Activated CD4-positive, alpha-beta T cell treated with anti-CD3 and anti-CD28 coated beads for 36 hours (primary cell): ENCODE data around the gene TANGO2. TPM values are rescaled to one million over a fixed set of nuclear protein-coding genes. Genes with fewer than 3 reads are reported as not detected.

Source experiments
- ATAC-seq: fragments of 200-7000 bp; cut with Tn5 transposase; one replicate; pipeline ENCODE4 v1.10.0; 2021; ENCODE audit warnings: mild to moderate bottlenecking, moderate library complexity
- CTCF ChIA-PET: fragments of 350-600 bp; sonication (Branson Sonifier 250); formaldehyde crosslinking; loops from one replicate; lab custom pipeline; 2021; ENCODE audit warnings: antibody characterized with exemption; lab: Charles Lee
- POLR2A ChIA-PET: fragments of 350-600 bp; sonication (Branson Sonifier 250); formaldehyde crosslinking; loops from one replicate; lab custom pipeline; 2021; ENCODE audit warnings: antibody characterized with exemption, inconsistent platforms; lab: Charles Lee
- DNase-seq: peaks from one replicate; pipeline ENCODE4 v3.0.0-alpha.2; 2020
- H3K27ac Mint-ChIP-seq: one replicate; pipeline ENCODE4 v1.8.0; 2021; ENCODE audit warnings: mixed read lengths
- H3K27me3 Mint-ChIP-seq: one replicate; pipeline ENCODE4 v1.8.0; 2021; ENCODE audit warnings: mixed read lengths
- H3K36me3 Mint-ChIP-seq: one replicate; pipeline ENCODE4 v1.8.0; 2021; ENCODE audit warnings: low read depth, mixed read lengths
- H3K4me1 Mint-ChIP-seq: one replicate; pipeline ENCODE4 v1.8.0; 2021; ENCODE audit warnings: mixed read lengths
- H3K4me3 Mint-ChIP-seq: one replicate; pipeline ENCODE4 v1.8.0; 2021; ENCODE audit warnings: mild to moderate bottlenecking, moderate library complexity, mixed read lengths
- H3K9me3 Mint-ChIP-seq: one replicate; pipeline ENCODE4 v1.8.0; 2021; ENCODE audit warnings: low read depth, mixed read lengths
- intact Hi-C, 2 experiments: fragments of 100-400 bp; cut with DNase I in 1 of 2; cut with micrococcal nuclease in 1 of 2; formaldehyde crosslinking; loops; one replicate each; pipeline versions ENCODE4 v1.14.2 to v1.15.1; 2022 to 2024; cut with DNase I, micrococcal nuclease
- total RNA-seq, 2 experiments: library from RNA; stranded (reverse); gene quantifications; one replicate each; pipeline ENCODE4 v1.2.3, GENCODE V29; 2021

Gene TANGO2
- total RNA-seq, 2 experiments from 2014 or later: 20.3 to 22.8 TPM

DNA sequence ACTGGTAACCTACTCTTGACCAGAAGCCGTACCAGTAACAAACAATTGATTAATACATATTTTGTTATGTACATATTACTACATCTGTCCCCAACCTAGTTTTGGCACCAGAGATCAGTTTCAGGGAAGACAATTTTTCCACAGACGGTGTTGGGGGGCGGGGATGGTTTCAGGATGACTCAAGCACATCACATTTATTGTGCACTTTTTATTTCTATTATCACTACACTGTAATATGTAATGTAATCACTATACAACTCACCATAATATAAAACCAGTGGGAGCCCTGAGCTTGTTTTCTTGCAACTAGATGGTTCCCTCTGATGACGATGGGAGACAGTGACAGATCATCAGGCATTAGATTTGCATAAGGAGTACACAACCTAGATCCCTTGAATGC is 74.6 kb downstream of the TANGO2 start:
- Mint-ChIP-seq H3K4me3 (no peak overlapping the region), H3K4me1 (peaks cover 56% of the 10 kb centered on the region), H3K27ac (peak overlapping the region; percentile 82), H3K36me3 (peaks cover 78% of the 10 kb centered on the region), H3K27me3 (no peaks in the 10 kb centered on the region), H3K9me3 (peaks cover 2% of the 10 kb centered on the region)
- intact Hi-C loops: loop anchor here in 1 of 2 experiments (5.0 kb wide), 1 partner anchor 48 kb away; no protein-coding TSS in a partner anchor
- CTCF ChIA-PET: interaction anchor here (0.7 to 3.2 kb wide), 3 partner anchors 14 to 377 kb away, joined by 3 to 10 read pairs (median 3); no protein-coding TSS in a partner anchor
- POLR2A ChIA-PET: no interaction called here
- DNase-seq (peak; percentile 59), ATAC-seq (peak; percentile 18)

DNA sequence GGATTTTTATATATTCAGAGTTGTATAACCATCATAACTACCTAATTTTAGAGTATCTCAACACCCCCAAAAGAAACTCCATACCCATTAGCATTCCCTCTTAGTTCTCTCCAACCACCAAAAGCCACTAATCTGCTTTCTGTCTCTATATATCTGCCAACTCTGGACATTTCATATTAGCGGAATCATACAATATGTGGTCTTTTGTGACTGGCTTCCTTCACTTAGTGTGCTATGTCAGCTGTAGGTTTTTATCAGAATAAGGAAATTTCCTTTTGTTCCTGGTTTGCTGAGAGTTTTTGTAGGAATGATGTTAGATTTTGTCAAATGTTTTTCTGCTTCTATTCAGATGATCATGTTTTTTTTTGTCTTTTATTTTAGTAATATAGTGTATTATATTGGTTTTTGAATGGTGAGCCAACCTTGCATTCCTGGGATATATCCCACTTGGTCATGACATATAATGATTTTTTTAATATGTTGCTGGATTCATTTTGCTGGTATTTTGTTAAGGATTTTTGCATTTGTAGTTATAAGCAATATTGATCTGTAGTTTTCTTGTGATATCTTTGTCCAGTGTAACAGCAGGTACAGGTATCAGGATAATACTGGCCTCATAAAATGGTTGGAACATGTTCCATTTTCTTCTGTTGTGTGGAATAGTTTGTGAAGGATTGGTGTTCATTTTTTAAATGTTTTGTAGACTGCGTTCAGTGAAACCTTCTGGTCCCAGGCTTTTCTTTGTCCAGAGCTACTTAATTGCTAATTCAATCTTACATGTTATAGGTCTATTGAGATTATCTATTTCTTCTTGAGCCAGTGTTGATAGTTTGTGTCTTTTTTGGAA is 75.9 kb downstream of the TANGO2 start:
- H3K36me3 Mint-ChIP-seq: peaks cover 73% of the 10 kb centered on the region
- CTCF ChIA-PET: interaction anchor here (1.0 to 3.2 kb wide), 3 partner anchors 12 to 15 kb away, joined by 3 to 10 read pairs (median 4); no protein-coding TSS in a partner anchor
- peaks cover 67% of the 10 kb centered on the region for H3K4me1 Mint-ChIP-seq

DNA sequence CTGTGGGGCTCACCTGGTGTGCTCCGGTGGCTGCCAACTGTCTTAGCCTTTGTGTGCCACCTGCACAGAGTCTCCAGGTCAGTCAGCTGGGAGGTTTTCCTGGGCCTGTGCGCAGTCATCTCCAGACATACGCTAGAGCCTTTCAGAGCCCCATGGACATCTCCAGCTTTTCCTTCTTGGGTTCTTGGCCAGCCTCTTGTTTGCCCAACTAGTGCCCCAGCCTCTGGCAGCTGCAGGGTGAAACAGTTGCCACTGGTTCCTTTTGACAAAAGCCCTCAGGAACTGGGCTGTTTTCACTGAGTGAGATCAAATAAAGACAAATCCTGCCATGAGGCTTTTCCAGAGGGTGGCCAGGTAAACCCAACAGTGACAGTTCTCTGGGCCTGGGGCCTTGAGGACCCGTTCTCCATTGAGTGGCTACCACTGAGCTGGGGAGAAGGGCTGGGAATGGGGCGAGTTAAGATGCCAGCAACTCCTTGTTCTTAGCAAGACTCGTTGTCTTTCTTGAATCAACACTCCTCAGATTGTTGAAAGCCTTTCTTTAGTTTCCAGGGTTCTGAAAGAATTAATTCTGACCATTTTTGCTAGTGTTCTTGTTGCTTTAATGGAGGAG is 78.3 kb downstream of the TANGO2 start:
- ChIA-PET CTCF (interaction anchor here (0.7 to 1.1 kb wide), 3 partner anchors 9 to 13 kb away, joined by 3 to 6 read pairs (median 3); no protein-coding TSS in a partner anchor), POLR2A (no interaction called here)
- peaks cover 68% of the 10 kb centered on the region for H3K36me3 Mint-ChIP-seq
- H3K27me3 Mint-ChIP-seq: no peaks in the 10 kb centered on the region
- H3K4me3 Mint-ChIP-seq: no peak overlapping the region
- peaks cover 2% of the 10 kb centered on the region for H3K9me3 Mint-ChIP-seq
- intact Hi-C loops: loop anchor here in 1 of 2 experiments (5.0 kb wide), 1 partner anchor 52 kb away; no protein-coding TSS in a partner anchor
- H3K27ac Mint-ChIP-seq: peak overlapping the region; percentile 84
- H3K4me1 Mint-ChIP-seq: peaks cover 72% of the 10 kb centered on the region
- ATAC-seq (no peak), DNase-seq (no peak)

More for the DNA sequence above, 75.9 kb downstream of the TANGO2 start:
- Mint-ChIP-seq H3K27me3 (no peaks in the 10 kb centered on the region), H3K9me3 (peaks cover 2% of the 10 kb centered on the region), H3K4me3 (no peak overlapping the region), H3K27ac (peak overlapping the region; percentile 15)
- POLR2A ChIA-PET: no interaction called here
- no peak for ATAC-seq
- DNase-seq: no peak
- intact Hi-C loops: loop anchor here in 1 of 2 experiments (5.0 kb wide), 1 partner anchor 49 kb away; no protein-coding TSS in a partner anchor

DNA sequence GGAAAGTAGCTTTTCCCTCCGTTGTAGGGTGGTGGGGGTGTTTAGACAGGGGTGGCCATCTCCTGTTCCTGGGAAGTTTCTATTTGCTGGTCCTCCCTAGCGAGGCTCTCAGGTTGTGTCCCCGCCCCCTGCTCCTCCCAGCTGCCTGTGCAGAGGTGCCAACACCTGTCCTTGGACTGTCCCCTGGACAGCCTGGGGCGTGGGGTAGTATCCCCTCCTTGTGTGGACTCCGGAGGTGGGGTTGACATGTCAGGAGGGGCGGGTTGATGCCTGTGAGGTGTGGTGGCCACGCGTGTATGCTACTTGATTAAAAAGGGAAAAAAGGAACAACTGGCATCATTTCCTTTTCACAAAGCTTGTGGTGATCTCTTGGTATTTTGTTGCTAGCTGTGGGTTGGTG is 80.7 kb downstream of the TANGO2 start:
- POLR2A ChIA-PET: interaction anchor here (0.7 to 2.1 kb wide), 4 partner anchors 9 to 81 kb away, joined by 3 to 5 read pairs (median 4); partner anchors contain the start of gene TANGO2
- no peak for ATAC-seq
- intact Hi-C loops: loop anchor here (2.0 to 5.0 kb wide), 2 partner anchors 21 to 64 kb away; partner anchors contain the start of gene DGCR8 (in 1 of the 2)
- peaks cover 51% of the 10 kb centered on the region for H3K4me1 Mint-ChIP-seq
- peaks cover 50% of the 10 kb centered on the region for H3K36me3 Mint-ChIP-seq
- H3K27ac Mint-ChIP-seq: peak overlapping the region; percentile 84
- no peak overlapping the region for H3K4me3 Mint-ChIP-seq
- H3K9me3 Mint-ChIP-seq: no peaks in the 10 kb centered on the region
- no peaks in the 10 kb centered on the region for H3K27me3 Mint-ChIP-seq
- DNase-seq: no peak
- CTCF ChIA-PET: interaction anchor here (1.2 to 2.6 kb wide), 3 partner anchors 10 to 15 kb away, joined by 3 to 16 read pairs (median 5); partner anchors contain the start of gene RANBP1

DNA sequence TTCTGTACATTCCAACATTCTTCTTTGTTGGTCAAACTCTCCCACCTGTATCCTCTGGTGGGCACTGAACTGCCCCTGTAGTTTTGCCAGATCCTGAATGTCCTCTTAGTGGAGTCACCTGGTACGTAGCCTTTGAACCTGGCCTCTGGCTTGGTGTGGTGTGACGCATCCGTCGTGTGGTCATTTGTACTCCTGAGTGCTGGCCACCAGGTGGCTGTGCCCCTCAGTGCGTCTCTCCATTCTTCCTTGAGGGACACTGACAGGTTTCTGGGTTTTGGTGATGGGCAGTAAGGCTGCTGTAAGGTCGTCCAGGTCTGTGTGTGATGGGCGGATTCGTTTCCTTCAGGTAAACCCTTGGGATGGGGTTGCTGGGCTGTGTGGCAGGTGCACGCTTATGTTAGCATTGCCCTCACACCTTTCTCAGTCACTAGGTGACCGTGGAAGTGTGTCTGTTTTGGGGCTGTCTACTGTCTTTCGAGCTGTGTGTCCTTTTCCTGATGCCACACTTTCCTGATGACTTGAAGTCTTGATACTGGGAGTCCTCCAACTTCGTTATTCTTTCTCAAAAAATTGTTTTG is 81.4 kb downstream of the TANGO2 start:
- no peak for DNase-seq
- intact Hi-C loops: loop anchor here in 1 of 2 experiments (5.0 kb wide), 1 partner anchor 65 kb away; no protein-coding TSS in a partner anchor
- ATAC-seq: no peak
- peaks cover 49% of the 10 kb centered on the region for H3K4me1 Mint-ChIP-seq
- peak overlapping the region; percentile 83 for H3K27ac Mint-ChIP-seq
- no peaks in the 10 kb centered on the region for H3K9me3 Mint-ChIP-seq
- H3K36me3 Mint-ChIP-seq: peaks cover 49% of the 10 kb centered on the region
- no peak overlapping the region for H3K4me3 Mint-ChIP-seq
- POLR2A ChIA-PET: interaction anchor here (2.1 kb wide), 1 partner anchor 82 kb away, joined by 5 read pairs; the partner anchor contains the start of gene TANGO2
- CTCF ChIA-PET: interaction anchor here (2.6 kb wide), 1 partner anchor 9 kb away, joined by 16 read pairs; no protein-coding TSS in a partner anchor
- no peaks in the 10 kb centered on the region for H3K27me3 Mint-ChIP-seq

DNA sequence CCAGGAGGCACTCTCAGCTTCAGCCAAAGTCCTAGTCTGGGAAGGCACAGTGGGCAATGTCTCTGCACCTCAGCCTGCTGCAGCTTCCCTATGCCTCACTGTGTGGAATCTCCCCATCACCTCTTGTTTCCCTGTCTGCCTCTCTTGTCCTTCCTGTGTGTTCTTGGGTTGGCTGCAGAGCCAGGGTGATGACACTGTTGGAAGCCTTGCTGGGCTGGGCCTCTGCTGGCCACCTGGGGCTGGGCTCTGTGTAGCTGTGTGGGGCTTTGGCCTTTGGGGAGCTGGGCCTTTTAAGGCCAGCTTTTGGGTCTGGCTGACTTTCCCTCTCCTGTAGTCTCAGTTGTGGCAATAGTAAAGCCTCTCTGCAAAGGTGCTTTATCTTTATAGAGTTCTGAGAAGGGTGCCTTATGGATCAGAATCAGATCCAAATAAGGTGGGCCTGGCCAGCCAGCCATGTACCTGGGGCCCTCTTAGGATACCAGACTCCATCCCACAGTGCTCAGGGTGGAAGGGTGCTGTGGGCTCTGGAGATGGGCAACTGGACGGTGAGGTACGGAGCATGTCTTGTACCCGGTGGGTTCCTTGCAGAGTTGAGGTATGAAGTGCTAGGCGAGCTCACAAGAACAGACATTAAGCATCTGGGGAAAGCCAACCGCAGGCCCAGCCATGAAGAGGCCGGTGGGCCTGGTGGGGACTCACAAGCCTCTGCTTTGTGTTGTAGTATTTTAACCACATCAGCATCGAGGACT is 84.7 kb downstream of the TANGO2 start:
- Mint-ChIP-seq H3K36me3 (peaks cover 34% of the 10 kb centered on the region), H3K27ac (peak overlapping the region; percentile 25), H3K27me3 (no peaks in the 10 kb centered on the region), H3K4me3 (no peak overlapping the region), H3K4me1 (peaks cover 20% of the 10 kb centered on the region), H3K9me3 (no peaks in the 10 kb centered on the region)
- no peak for DNase-seq
- ATAC-seq: no peak
- ChIA-PET CTCF (interaction anchor here (0.6 to 1.5 kb wide), 4 partner anchors 10 to 23 kb away, joined by 3 read pairs; no protein-coding TSS in a partner anchor), POLR2A (no interaction called here)
- intact Hi-C loops: no loop called here

DNA sequence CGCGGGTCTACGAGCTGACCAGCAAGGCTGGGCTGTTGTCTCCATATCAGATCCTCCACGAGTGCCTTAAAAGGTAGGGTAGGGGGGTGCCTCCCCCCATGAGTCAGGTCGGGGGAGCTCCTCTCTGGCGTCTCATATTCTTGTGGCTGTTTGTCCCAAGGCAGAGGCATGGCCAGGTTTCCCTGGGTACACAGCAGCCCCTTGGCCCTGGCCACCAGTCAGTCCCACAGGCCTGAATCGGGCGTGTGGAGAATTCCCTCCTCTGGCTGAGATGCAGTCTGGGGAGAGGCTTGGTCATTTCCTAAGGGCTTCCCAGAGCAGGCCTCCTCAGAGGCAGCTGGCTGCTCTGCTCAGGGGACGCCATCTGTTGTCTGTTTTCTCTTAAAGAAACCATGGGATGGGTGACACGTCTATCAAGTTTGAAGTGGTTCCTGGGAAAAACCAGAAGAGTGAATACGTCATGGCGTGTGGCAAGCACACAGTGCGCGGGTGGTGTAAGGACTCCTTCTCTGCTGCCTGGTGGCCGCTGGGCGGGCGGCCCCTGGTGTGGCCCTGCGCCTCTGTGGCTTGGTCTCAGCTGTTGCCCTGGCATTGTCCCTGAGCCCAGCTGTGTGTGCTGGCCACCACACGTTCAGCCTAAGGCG is 85.4 kb downstream of the TANGO2 start:
- DNase-seq: no peak
- Mint-ChIP-seq H3K27me3 (no peaks in the 10 kb centered on the region), H3K36me3 (peaks cover 33% of the 10 kb centered on the region), H3K27ac (no peak overlapping the region), H3K9me3 (no peaks in the 10 kb centered on the region), H3K4me1 (peaks cover 20% of the 10 kb centered on the region), H3K4me3 (no peak overlapping the region)
- CTCF ChIA-PET: interaction anchor here (1.5 kb wide), 1 partner anchor 17 kb away, joined by 3 read pairs; no protein-coding TSS in a partner anchor
- POLR2A ChIA-PET: no interaction called here
- intact Hi-C loops: no loop called here
- no peak for ATAC-seq

DNA sequence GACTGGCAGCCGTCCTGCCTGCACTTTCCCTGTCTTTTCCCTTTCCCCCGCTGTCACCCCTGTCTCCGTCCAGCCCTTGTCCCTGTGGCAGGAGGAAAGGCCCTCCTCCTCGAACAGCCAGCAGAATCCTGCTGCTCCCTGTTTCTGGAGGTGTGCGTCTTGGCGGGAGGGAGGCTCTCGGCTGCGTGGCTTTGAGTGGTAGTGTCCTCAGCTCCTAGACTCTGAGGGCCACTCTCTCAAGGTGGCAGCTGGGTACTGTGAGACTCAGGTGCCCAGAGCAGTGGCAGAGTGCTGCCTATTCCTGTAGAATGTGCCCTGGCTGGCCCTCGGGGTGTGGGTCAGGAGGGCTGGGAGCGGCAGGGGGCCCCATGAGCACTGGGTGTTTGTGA is 85.9 kb downstream of the TANGO2 start:
- POLR2A ChIA-PET: no interaction called here
- CTCF ChIA-PET: no interaction called here
- Mint-ChIP-seq H3K4me3 (no peak overlapping the region), H3K27ac (no peak overlapping the region), H3K27me3 (no peaks in the 10 kb centered on the region), H3K9me3 (no peaks in the 10 kb centered on the region), H3K4me1 (peaks cover 19% of the 10 kb centered on the region), H3K36me3 (peaks cover 30% of the 10 kb centered on the region)
- ATAC-seq (no peak), DNase-seq (no peak)
- intact Hi-C loops: no loop called here

DNA sequence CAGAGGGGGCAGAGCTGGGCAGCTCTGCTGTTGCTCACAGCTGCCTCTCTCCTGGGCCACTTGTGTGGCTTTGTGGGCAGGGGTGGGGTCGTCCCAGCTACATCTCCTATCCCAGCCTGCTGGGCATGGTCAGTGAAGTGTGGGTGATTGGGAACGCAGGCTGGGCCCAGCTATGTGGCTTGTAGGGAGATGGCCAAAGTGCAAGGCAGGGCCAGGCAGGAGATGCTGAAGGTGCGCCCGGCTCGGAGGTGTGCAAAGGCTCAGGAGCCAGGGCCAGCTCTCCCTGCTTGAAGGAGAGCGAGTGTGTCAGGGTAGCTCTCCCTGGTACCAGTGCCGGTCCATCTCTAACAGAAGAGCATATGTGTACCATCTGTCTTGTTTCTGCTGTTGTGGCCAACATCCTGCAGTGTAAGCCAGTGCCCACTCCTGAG is 86.6 kb downstream of the TANGO2 start:
- Mint-ChIP-seq H3K36me3 (peaks cover 25% of the 10 kb centered on the region), H3K27me3 (no peaks in the 10 kb centered on the region), H3K4me3 (no peak overlapping the region), H3K4me1 (peaks cover 18% of the 10 kb centered on the region), H3K27ac (peak overlapping the region; percentile 39), H3K9me3 (no peaks in the 10 kb centered on the region)
- intact Hi-C loops: no loop called here
- DNase-seq (no peak), ATAC-seq (no peak)
- CTCF ChIA-PET: interaction anchor here (1.1 kb wide), 1 partner anchor 9 kb away, joined by 6 read pairs; no protein-coding TSS in a partner anchor
- POLR2A ChIA-PET: interaction anchor here (0.6 kb wide), 1 partner anchor 23 kb away, joined by 3 read pairs; no protein-coding TSS in a partner anchor
